Renal cortex interstitium (tissue), 11 donors: ENCODE measurements around the gene CREB3L4. TPM values are rescaled to one million over a fixed set of nuclear protein-coding genes. Genes with fewer than 3 reads are reported as not detected.

ENCODE experiments used
- DNase-seq, 11 donors: peaks; one replicate each; pipeline ENCODE4 v3.0.0-alpha.2; 2013; ENCODE audit warnings: low read depth in 9 of 11, low spot score in 4 of 11; ENCODE audit errors: extremely low read depth in 1 of 11
- polyA plus RNA-seq, 3 donors: library from polyadenylated mRNA; unstranded; fragments of 120-200 nt; gene quantifications; one replicate each; pipeline ENCODE4 v1.2.1, GENCODE V29; 2013; ENCODE audit not compliant: insufficient read length in 3 of 3

Gene CREB3L4
- polyA plus RNA-seq, 3 donors: 32.4 to 46.2 (median 34.4) TPM

DNA sequence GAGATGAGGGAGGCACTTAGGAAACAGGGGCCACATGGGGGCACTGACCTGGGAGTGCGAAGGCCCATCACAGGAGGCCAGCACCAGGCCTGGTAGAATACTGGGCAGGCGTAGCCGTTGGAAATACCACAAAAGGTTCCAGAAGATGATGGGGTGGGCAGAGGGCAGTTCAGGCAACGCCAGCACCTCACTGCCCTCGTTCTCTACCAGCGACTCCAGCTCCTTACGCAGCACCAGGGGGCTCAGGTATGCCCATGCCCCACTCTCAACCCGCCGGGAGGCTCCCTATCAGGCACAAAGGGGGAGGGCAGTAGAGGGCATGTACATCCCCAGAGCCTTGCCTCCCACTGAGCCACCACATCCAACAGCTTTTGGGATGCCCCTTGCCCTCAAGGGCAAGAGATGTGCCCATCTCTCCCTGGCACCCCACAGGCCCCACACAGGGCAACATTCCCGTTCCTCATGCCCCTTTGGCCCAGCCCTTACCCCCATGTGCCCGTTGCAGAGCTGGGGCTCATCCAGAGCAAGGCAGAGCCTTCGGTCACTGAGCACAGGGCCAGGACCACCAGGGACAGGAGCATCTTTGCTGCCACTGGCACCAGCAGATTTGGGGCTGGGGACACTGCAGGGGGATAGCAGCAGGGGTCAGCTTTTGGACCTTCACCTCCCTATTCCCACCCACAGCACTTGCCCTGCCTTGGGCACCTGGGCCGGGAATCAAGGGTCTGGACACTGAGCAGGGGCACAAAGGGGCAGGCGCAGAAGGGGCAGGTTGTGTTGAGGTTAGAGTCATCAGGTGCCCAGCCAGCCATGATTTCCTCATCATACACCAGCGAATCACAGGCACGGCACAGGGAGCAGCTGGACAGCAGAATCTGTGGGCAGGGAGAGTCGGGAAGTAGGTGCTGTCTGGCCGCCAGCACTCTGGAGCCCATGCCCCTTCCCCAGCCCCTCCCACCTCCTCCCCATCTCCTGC lies 35.3 kb upstream of the CREB3L4 start:
- DNase-seq: no peak

- DNase-seq: no peak
Observed at GRCh38 chr1:153933430-153933829, 34.3 kb upstream of the CREB3L4 start.

GRCh38 chr1:153933955-153934354 lies 33.7 kb upstream of the CREB3L4 start:
- DNase-seq: no peak

GRCh38 chr1:153934746-153935145 lies 33.0 kb upstream of the CREB3L4 start:
- DNase-seq: no peak

GRCh38 chr1:153936011-153936802 lies 31.5 kb upstream of the CREB3L4 start:
- no peak for DNase-seq

DNA sequence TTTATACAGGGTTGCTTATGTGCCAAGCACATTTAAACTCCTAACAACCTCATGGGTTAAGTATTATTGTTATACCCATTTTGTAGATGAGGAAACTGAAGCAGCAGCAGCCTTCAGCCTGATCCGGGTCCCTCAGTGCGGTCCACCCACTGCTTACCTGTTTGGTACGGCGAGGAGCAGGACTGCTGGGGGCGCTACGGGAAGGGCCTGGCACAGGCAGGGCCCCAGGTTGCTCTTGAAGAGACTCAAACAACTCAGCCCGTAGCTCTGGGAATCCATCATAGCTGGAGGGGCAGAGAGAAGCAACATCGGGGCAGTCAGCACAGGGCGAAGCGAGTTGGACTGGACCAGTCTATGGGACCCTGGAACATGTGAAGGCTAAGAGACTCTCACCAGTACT lies 30.4 kb upstream of the CREB3L4 start:
- DNase-seq: no peak

- DNase-seq: no peak
Observed at GRCh38 chr1:153938996-153939395, 28.7 kb upstream of the CREB3L4 start.

GRCh38 chr1:153939476-153939875 lies 28.2 kb upstream of the CREB3L4 start:
- no peak for DNase-seq

DNA sequence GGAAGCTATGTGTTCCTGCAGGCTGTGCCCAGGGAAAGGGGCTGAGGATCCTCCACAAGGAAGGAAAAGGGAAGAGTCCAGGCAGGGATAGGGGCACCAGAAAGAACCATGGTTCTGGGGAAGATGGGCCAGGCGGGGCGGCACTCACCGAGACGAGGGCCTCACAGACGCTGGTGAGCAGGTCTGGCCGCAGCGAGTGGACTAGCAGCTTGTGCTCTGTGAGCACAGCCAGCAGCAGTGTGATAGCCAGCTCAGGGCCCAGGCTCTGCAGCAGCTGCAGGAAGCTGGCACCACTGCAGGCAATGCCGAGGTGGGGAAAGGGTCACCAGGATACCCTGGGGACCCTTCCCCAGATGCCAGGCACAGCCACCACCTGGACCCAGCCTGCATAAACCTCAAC lies 26.9 kb upstream of the CREB3L4 start:
- DNase-seq: no peak

- no peak for DNase-seq
Observed at GRCh38 chr1:153941826-153942725, 25.6 kb upstream of the CREB3L4 start.

DNA sequence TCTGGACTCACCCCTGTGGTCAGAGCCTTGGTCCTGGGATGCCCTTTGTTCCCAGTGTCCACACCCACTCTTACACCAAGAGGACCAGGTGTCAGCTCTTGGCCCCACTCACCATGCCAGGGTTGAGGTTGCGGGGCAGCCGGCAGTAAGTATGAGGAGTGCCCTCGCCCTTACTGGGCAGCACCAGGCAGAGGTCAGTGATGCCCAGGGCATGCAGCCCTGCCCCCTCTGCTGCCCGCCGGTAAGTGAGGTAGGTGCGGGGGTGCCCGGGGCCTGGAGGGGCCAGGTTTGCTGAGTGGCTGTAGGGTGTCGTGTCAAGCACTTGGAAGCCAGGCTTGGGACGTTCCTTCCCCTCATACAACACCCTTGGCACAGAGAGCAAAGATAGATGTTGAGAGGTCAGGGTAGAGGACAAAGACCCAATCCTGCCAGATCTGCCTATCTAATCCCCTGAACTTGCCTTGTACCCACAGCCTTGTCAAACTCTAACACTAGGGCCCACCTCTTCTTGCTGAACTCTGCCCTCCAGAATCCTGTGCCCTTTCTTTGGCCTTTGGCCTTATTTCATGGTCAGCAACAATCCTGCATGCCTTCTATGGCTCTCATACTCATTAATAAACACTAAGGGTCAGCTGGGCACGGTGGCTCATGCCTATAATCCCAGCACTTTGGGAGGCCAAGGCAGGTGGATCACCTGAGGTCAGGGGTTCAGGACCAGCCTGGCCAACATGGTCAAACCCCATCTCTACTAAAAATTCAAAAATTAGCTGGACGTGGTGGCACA lies 24.7 kb upstream of the CREB3L4 start:
- DNase-seq: no peak

DNA sequence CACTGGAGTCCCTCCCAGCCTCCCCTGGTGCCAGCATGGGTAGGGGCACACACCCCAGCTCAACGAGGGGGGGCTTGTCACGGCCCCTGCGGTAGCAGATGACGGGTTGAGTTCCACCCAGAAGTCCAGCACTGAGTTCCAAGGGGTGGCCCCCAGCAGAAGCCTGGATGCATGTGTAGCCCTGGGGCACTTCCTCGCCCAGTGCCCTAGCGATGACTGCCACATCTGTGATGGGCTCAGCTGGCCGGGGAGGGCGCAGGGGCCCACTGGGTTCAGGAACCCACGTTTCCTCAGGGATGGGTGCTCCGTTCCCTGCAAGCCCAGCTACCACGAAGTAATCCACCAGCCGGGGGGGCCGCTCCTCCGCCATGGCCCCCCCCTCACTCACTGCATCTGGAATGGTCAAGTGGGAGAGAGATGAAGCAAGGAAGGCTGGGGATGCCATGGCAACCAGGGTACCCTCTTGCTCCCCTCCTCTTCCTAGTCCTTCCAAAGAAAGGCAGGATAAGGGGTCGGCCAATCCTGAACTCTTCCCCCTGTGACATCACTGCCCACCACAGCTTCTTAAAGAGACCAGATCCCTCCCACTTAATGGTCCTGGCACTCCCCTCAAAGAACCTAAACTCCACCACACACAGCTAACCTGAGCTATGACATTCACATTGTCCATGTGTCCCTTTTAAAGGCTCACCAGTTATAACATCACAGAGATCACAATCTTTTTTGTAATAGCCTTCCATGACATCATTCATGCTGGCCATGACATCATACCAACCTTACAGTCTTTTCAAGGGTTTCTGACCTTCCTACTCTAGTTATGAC lies 23.5 kb upstream of the CREB3L4 start:
- no peak for DNase-seq

DNA sequence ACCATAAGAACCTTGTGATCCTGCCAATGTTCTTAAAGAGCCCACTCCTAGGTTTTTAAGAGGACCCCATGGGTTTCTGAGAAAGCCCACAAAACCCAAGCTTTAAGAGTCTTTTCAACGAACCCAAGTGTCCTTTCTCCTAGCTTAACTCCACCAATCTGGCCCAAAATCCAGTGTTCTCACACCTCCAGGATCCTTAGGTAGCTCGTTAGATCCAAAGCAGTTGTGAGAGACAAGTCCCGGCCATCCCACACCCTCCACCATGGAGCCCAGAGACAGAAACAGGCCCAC lies 22.9 kb upstream of the CREB3L4 start:
- no peak for DNase-seq

- no peak for DNase-seq
Observed at GRCh38 chr1:153945131-153945794, 22.4 kb upstream of the CREB3L4 start.

- DNase-seq: peak in 3 of 11 donors; percentile 40 to 41 (median 41)
Observed at GRCh38 chr1:153945795-153946621, 21.7 kb upstream of the CREB3L4 start.

GRCh38 chr1:153946622-153947241 lies 21.0 kb upstream of the CREB3L4 start, which contains the start of gene DENND4B:
Gene DENND4B (minus strand): TSS chr1:153946718. CDS start chr1:153944374, 2,344 bp downstream.
- peak in 5 of 11 donors; percentile 51 to 77 (median 72) for DNase-seq
